PC-9 (cell line): ENCODE measurements around the gene FNDC10. TPM values are rescaled to one million over a fixed set of nuclear protein-coding genes. Genes with fewer than 3 reads are reported as not detected.

ENCODE experiments used
- BruUV-seq: library from RNA; stranded (reverse); fragments of 400-500 nt; replicated peaks from 2 replicates; lab custom pipeline; 2021; lab: Mats Ljungman, UMichigan
- CTCF ChIA-PET: fragments of 300-600 bp; sonication (Branson Sonifier 250); formaldehyde crosslinking; loops from one replicate; lab custom pipeline; 2022; ENCODE audit warnings: antibody characterized with exemption; lab: Charles Lee
- POLR2A ChIA-PET: fragments of 300-600 bp; sonication (Branson Sonifier 250); formaldehyde crosslinking; loops from one replicate; lab custom pipeline; 2022; ENCODE audit warnings: antibody characterized with exemption; ENCODE audit not compliant: unreplicated experiment; lab: Charles Lee
- DNase-seq, 2 experiments: peaks; one replicate each; pipeline versions ENCODE4 v3.0.0 to v3.0.0-alpha.2; 2015 to 2022; ENCODE audit warnings: mixed read lengths in 1 of 2
- H2AFZ ChIP-seq: fragments of 200-600 bp; sonication (generic); 2 replicates; pipeline ENCODE4 v1.8.1; 2017; ENCODE audit warnings: antibody characterized with exemption
- H3F3A ChIP-seq: fragments of 200-600 bp; sonication (generic); 2 replicates; pipeline ENCODE4 v1.8.1; 2017; ENCODE audit warnings: antibody characterized with exemption, mild to moderate bottlenecking, low read depth; ENCODE audit not compliant: insufficient read depth
- H3K27ac ChIP-seq: fragments of 200-600 bp; sonication (generic); 2 replicates; pipeline ENCODE4 v1.6.1; 2016; ENCODE audit warnings: mixed run types
- H3K27me3 ChIP-seq: fragments of 200-600 bp; sonication (generic); 2 replicates; pipeline ENCODE4 v1.6.1; 2016; ENCODE audit warnings: low read depth, mixed run types; ENCODE audit not compliant: insufficient read depth
- H3K36me3 ChIP-seq: fragments of 200-600 bp; sonication (generic); 2 replicates; pipeline ENCODE4 v1.6.1; 2016; ENCODE audit warnings: low read depth, mixed run types
- H3K4me1 ChIP-seq: fragments of 200-600 bp; sonication (generic); replicated peaks from 2 replicates; pipeline ENCODE4 v1.6.1; 2016; ENCODE audit warnings: mixed run types; ENCODE audit not compliant: insufficient read depth
- H3K4me2 ChIP-seq: fragments of 200-600 bp; sonication (generic); 2 replicates; pipeline ENCODE4 v1.6.1; 2017; ENCODE audit warnings: mixed run types
- H3K4me3 ChIP-seq: fragments of 200-600 bp; sonication (generic); 2 replicates; pipeline ENCODE4 v1.6.1; 2016; ENCODE audit warnings: mixed run types
- H3K79me2 ChIP-seq: fragments of 200-600 bp; sonication (generic); 2 replicates; pipeline ENCODE4 v1.6.1; 2017; ENCODE audit warnings: low read depth, mixed run types
- H3K9me2 ChIP-seq: fragments of 200-600 bp; sonication (generic); 2 replicates; pipeline ENCODE4 v1.8.1; 2017; ENCODE audit warnings: mild to moderate bottlenecking; ENCODE audit not compliant: insufficient read depth
- H3K9me3 ChIP-seq: fragments of 200-600 bp; sonication (generic); 2 replicates; pipeline ENCODE4 v1.8.1; 2016; ENCODE audit warnings: low read depth; ENCODE audit not compliant: insufficient read depth
- H4K20me1 ChIP-seq: fragments of 200-600 bp; sonication (generic); 2 replicates; pipeline ENCODE4 v1.8.1; 2017; ENCODE audit not compliant: insufficient read depth
- EZH2 ChIP-seq: fragments of 200-600 bp; sonication (generic); IDR thresholded peaks from 2 replicates; pipeline ENCODE4 v1.8.0; 2017; ENCODE audit warnings: antibody characterized with exemption, low read depth
- intact Hi-C: fragments of 100-400 bp; cut with micrococcal nuclease; formaldehyde crosslinking; loops from one replicate; pipeline ENCODE4 v1.10.0; 2022; ENCODE audit not compliant: unreplicated experiment
- total RNA-seq: library from RNA; stranded (reverse); gene quantifications from 2 replicates; pipeline ENCODE4 v1.2.3, GENCODE V29; 2021
- TF ChIP-seq, protein P1 (sequence below): fragments of 200-600 bp; sonication (generic); conservative IDR thresholded peaks from 2 replicates; pipeline ENCODE4 v1.6.1; 2017; ENCODE audit warnings: mixed run types, antibody characterized with exemption, mild to moderate bottlenecking, moderate library complexity

FNDC10 gene
- total RNA-seq, 1 experiment from 2014 or later, result 5.4 TPM

DNA sequence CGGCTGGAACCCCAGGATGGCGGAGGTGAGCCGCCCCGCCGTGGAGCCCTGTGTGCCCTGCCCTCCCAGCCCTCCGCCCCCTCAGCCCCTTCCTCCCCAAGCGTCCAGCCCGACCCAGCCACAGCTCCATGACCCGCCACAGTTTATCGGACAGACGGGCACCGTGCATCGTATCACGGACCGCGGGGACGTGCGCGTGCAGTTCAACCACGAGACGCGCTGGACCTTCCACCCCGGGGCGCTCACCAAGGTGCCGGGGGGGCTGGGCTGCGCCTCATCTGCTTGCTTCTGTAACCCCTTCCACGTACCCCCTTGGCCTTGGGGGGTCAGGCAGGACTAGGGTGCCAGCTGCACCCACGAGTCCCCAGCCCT is 25.5 kb upstream of the FNDC10 start:
- Histone ChIP-seq H3K79me2 (no peaks in the 10 kb centered on the region), H3K4me3 (no peak overlapping the region), H3K27ac (no peak overlapping the region), H3K36me3 (no peaks in the 10 kb centered on the region), H3K4me2 (no peak overlapping the region), H3K4me1 (no peaks in the 10 kb centered on the region), H4K20me1 (no peaks in the 10 kb centered on the region), H3F3A (no peaks in the 10 kb centered on the region), H3K27me3 (no peaks in the 10 kb centered on the region), H3K9me2 (no peaks in the 10 kb centered on the region), H3K9me3 (no peaks in the 10 kb centered on the region), H2AFZ (no peak overlapping the region)
- ChIA-PET POLR2A (no interaction called here), CTCF (no interaction called here)
- intact Hi-C loops, result no loop called here
- TF ChIP-seq EZH2, result no peak
- TF ChIP-seq, protein P1, sequence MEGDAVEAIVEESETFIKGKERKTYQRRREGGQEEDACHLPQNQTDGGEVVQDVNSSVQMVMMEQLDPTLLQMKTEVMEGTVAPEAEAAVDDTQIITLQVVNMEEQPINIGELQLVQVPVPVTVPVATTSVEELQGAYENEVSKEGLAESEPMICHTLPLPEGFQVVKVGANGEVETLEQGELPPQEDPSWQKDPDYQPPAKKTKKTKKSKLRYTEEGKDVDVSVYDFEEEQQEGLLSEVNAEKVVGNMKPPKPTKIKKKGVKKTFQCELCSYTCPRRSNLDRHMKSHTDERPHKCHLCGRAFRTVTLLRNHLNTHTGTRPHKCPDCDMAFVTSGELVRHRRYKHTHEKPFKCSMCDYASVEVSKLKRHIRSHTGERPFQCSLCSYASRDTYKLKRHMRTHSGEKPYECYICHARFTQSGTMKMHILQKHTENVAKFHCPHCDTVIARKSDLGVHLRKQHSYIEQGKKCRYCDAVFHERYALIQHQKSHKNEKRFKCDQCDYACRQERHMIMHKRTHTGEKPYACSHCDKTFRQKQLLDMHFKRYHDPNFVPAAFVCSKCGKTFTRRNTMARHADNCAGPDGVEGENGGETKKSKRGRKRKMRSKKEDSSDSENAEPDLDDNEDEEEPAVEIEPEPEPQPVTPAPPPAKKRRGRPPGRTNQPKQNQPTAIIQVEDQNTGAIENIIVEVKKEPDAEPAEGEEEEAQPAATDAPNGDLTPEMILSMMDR, result no peak
- no peak for DNase-seq
- no TSS peak for BruUV-seq

DNA sequence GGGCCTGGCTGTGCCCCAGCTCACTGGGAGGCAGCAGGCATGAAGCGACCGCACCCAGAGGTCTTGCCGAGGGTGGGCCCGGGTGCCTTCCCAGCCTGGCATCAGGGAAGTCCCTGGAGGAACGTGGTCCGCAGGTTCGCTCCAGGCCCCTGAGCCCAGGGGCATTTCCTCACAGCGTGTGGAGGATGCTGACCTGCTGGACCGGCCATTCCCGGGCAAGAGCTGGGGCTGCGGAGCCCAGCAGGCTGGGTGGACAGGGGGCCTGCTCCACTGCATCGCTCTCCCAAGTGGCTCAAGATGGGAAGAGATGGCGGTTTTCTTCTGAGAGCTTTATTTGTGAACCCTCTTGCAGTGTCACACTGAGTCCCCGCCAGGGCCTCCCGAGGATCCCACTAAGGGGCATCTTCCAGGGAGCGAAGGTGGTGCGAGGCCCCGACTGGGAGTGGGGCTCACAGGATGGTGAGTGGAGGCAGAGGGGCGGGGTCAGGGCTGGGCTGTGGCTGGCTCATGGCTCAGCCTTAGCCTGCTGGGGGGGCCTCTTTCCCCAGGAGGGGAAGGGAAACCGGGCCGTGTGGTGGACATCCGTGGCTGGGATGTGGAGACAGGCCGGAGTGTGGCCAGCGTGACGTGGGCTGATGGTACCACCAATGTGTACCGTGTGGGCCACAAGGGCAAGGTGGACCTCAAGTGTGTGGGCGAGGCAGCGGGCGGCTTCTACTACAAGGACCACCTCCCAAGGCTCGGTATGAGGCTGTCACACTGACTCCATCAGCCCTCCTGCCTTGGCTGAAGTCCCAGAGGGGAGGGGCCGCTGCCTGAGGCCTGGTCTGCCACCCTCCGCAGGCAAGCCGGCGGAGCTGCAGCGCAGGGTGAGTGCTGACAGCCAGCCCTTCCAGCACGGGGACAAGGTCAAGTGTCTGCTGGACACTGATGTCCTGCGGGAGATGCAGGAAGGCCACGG is 24.8 kb upstream of the FNDC10 start:
- intact Hi-C loops, result no loop called here
- Histone ChIP-seq H3K4me3 (no peak overlapping the region), H3K79me2 (no peaks in the 10 kb centered on the region), H3K9me3 (no peaks in the 10 kb centered on the region), H2AFZ (no peak overlapping the region), H3K36me3 (no peaks in the 10 kb centered on the region), H3K27me3 (no peaks in the 10 kb centered on the region), H3K4me2 (no peak overlapping the region), H3K27ac (no peak overlapping the region), H3K9me2 (no peaks in the 10 kb centered on the region), H4K20me1 (no peaks in the 10 kb centered on the region), H3K4me1 (no peaks in the 10 kb centered on the region), H3F3A (no peaks in the 10 kb centered on the region)
- CTCF ChIA-PET, result no interaction called here
- BruUV-seq, result no TSS peak
- POLR2A ChIA-PET, result no interaction called here
- no peak for DNase-seq
- no peak for TF ChIP-seq EZH2
- TF ChIP-seq, protein P1, result no peak

DNA sequence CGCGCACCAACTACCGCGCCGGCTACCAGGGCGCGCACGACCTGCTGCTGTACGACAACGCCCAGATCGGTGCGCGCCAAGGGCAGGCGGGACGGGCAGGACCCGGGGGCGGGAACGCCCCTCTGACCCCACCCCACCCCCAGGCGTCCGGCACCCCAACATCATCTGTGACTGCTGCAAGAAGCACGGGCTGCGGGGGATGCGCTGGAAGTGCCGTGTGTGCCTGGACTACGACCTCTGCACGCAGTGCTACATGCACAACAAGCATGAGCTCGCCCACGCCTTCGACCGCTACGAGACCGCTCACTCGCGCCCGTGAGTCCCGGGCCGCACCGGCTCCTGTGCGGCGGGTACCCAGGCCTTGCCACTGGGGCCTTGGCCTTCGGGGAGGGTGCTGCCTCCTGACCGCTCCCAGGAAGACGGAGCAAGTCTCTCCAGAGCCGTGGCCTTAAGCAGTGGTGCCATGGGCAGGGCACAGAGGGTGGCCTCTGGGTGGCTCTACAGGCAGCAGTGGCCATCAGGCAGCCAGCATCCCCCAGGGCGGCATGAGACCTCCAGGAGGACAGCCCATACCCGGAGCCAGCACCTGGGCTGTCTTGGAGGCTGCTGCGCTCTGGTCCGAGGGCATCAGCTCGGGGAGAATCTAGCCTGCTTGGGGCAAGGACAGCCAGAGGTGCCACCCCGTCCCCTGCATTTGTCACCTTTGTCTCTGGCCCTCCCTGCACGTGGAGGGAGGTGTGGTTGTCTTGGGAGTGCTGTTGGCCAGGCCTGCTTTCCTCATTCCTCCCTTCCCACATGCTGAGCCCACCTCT is 23.9 kb upstream of the FNDC10 start:
- DNase-seq, result no peak
- Histone ChIP-seq H4K20me1 (no peaks in the 10 kb centered on the region), H3K9me3 (no peaks in the 10 kb centered on the region), H3K9me2 (no peaks in the 10 kb centered on the region), H3K4me1 (no peaks in the 10 kb centered on the region), H3K36me3 (no peaks in the 10 kb centered on the region), H3K79me2 (no peaks in the 10 kb centered on the region), H2AFZ (no peak overlapping the region), H3K27me3 (no peaks in the 10 kb centered on the region), H3K4me3 (no peak overlapping the region), H3F3A (no peaks in the 10 kb centered on the region), H3K4me2 (no peak overlapping the region), H3K27ac (no peak overlapping the region)
- POLR2A ChIA-PET, result no interaction called here
- BruUV-seq, result no TSS peak
- intact Hi-C loops, result no loop called here
- no peak for TF ChIP-seq EZH2
- TF ChIP-seq, protein P1, result no peak
- CTCF ChIA-PET, result no interaction called here
